HepG2 (cell line): Measurements from ENCODE around the gene MYO10. TPM values are rescaled to one million over a fixed set of nuclear protein-coding genes. Genes with fewer than 3 reads are reported as not detected.

ENCODE experiments used
- ATF1 ChIP-seq: IDR thresholded peaks from 2 replicates; pipeline ENCODE4 v1.6.1; 2016; ENCODE audit warnings: mild to moderate bottlenecking, control low read depth
- CEBPZ ChIP-seq: IDR thresholded peaks from 2 replicates; pipeline ENCODE4 v1.6.1; 2012; ENCODE audit warnings: low read length, improper control_type of control experiment
- CSRNP1 ChIP-seq: sonication (generic); formaldehyde crosslinking; IDR thresholded peaks from 2 replicates; pipeline ENCODE4 v1.8.1; 2023; ENCODE audit warnings: mild to moderate bottlenecking, missing genetic modification reagents
- FLYWCH1 ChIP-seq: sonication (generic); formaldehyde crosslinking; IDR thresholded peaks from 2 replicates; pipeline ENCODE4 v1.8.1; 2023; ENCODE audit warnings: mild to moderate bottlenecking, missing genetic modification reagents
- HDAC1 ChIP-seq: sonication (generic); formaldehyde crosslinking; IDR thresholded peaks from 2 replicates; pipeline ENCODE4 v1.5.1; 2020; ENCODE audit warnings: mild to moderate bottlenecking, missing genetic modification reagents
- KLF11 ChIP-seq: IDR thresholded peaks from 2 replicates; pipeline ENCODE4 v1.6.1; 2016; ENCODE audit warnings: missing compliant biosample characterization
- LCORL ChIP-seq, 2 experiments: fragments of 450-650 bp in 1 of 2; sonication (generic) in 1 of 2; formaldehyde crosslinking in 1 of 2; IDR thresholded peaks; 2 replicates each; pipeline versions ENCODE4 v1.5.0 to v1.6.1; 2017 to 2020; ENCODE audit warnings: antibody characterized with exemption in 1 of 2, missing genetic modification reagents in 1 of 2
- PLRG1 ChIP-seq: fragments of 450-650 bp; conservative IDR thresholded peaks from 2 replicates; pipeline ENCODE4 v1.6.1; 2016
- SP1 ChIP-seq, 2 experiments: fragments of 450-650 bp in 1 of 2; sonication (generic) in 1 of 2; formaldehyde crosslinking in 1 of 2; IDR thresholded peaks; 2 replicates each; pipeline versions ENCODE4 v1.4.0 to v1.6.1; 2016 to 2020; ENCODE audit warnings: missing genetic modification reagents in 1 of 2
- U2AF1 ChIP-seq: fragments of 200-400 bp; formaldehyde crosslinking; optimal IDR thresholded peaks from 2 replicates; pipeline ENCODE3; 2017; ENCODE audit warnings: mild to moderate bottlenecking, low read depth, low read length
- ZBTB1 ChIP-seq: sonication (generic); formaldehyde crosslinking; IDR thresholded peaks from 2 replicates; pipeline ENCODE4 v1.4.0; 2020; ENCODE audit warnings: missing genetic modification reagents, borderline replicate concordance
- ZBTB7B ChIP-seq: sonication (generic); formaldehyde crosslinking; IDR thresholded peaks from 2 replicates; pipeline ENCODE4 v1.4.0; 2020; ENCODE audit warnings: missing genetic modification reagents
- ZC3H13 ChIP-seq: sonication (generic); formaldehyde crosslinking; IDR thresholded peaks from 2 replicates; pipeline ENCODE4 v1.8.1; 2023; ENCODE audit warnings: mild to moderate bottlenecking, missing genetic modification reagents, moderate library complexity
- ZHX2 ChIP-seq, 2 experiments: sonication (generic) in 1 of 2; formaldehyde crosslinking in 1 of 2; IDR thresholded peaks; 2 replicates each; pipeline versions ENCODE4 v1.6.1 to v1.9.0; 2014 to 2022; ENCODE audit warnings: antibody characterized with exemption in 1 of 2, borderline replicate concordance in 1 of 2, inconsistent platforms in 1 of 2, low read depth in 1 of 2, missing genetic modification reagents in 1 of 2
- ZNF232 ChIP-seq: sonication (generic); formaldehyde crosslinking; IDR thresholded peaks from 2 replicates; pipeline ENCODE4 v1.4.0; 2020; ENCODE audit warnings: missing genetic modification reagents, borderline replicate concordance
- ZNF282 ChIP-seq: fragments of 450-650 bp; IDR thresholded peaks from 2 replicates; pipeline ENCODE4 v1.6.1; 2018; ENCODE audit not compliant: partially characterized antibody
- polyA plus RNA-seq, 8 experiments: library from polyadenylated mRNA; depleted of rRNA in 3 of 8; stranded (reverse) in 7 of 8; unstranded in 1 of 8; fragments of >200 nt; fragmentation: Illumina TruSeq in 4 of 8; extraction: Trizol in 4 of 8; gene quantifications; 2 replicates each; pipeline versions ENCODE4 v1.2.1 to v1.2.3, GENCODE V29; 2011 to 2016; ENCODE audit warnings: low read depth in 4 of 8, missing spikeins in 1 of 8, mixed read lengths in 1 of 8; ENCODE audit not compliant: insufficient read depth in 1 of 8
- total RNA-seq, 5 experiments: library from RNA; depleted of rRNA; stranded (reverse); fragments of >200 nt; fragmentation: Illumina TruSeq; extraction: Trizol; gene quantifications; 2 replicates each; pipeline ENCODE4 v1.2.3, GENCODE V29; 2016; ENCODE audit warnings: low read depth in 1 of 5

The MYO10 gene
- total and polyA plus RNA-seq, 2 of the 13 experiments (the other 11 are each of a cell fraction or from before 2014, with no cell fraction given), result 4.5 to 14.0 TPM

- TF ChIP-seq ZBTB7B (0 out of 2 replicates have a peak, but pooled peaks have one; percentile 19), PLRG1 (no peak), SP1 (IDR thresholded peaks at IDR 0.05) (no peak), SP1 (CRISPR knock-in tag; IDR thresholded peaks at IDR 0.05) (peak; percentile 57; the same call in 1 of the 2 replicates), ATF1 (CRISPR knock-in tag) (no peak), LCORL (IDR thresholded peaks at IDR 0.05) (no peak), LCORL (CRISPR knock-in tag; IDR thresholded peaks at IDR 0.05) (no peak), ZBTB1 (CRISPR knock-in tag) (no peak), FLYWCH1 (CRISPR knock-in tag) (no peak), CEBPZ (no peak), ZNF232 (CRISPR knock-in tag) (no peak), ZHX2 (IDR thresholded peaks at IDR 0.05; ENCODE audit: low read depth) (no peak), ZHX2 (CRISPR knock-in tag; IDR thresholded peaks at IDR 0.05; ENCODE audit: borderline replicate concordance) (no peak), ZC3H13 (no peak), CSRNP1 (CRISPR knock-in tag) (no peak), KLF11 (no peak), HDAC1 (CRISPR knock-in tag) (no peak), ZNF282 (no peak), U2AF1 (no peak)
Observed at GRCh38 chr5:16936150-16936988, at the start of gene MYO10 (continued).
